Hematopoietic multipotent progenitor cell treated with erythropoietin and hydrocortisone succinate and interleukin-3 and kit ligand, for 15 days (in vitro differentiated cells): ENCODE data around the gene SNX10.
A peak's percentile ranks its signal among the peaks of the same experiment; 100 is the strongest.
"Not testable (repeated sequence)": the region's sequence is repeated elsewhere in the genome, so short reads cannot be mapped to it uniquely, and the experiment has no call there.

ENCODE experiments used
- DNase-seq: peaks from one replicate; pipeline ENCODE4 v3.0.0-alpha.2; 2015; ENCODE audit warnings: low spot score

SNX10 gene, protein sequence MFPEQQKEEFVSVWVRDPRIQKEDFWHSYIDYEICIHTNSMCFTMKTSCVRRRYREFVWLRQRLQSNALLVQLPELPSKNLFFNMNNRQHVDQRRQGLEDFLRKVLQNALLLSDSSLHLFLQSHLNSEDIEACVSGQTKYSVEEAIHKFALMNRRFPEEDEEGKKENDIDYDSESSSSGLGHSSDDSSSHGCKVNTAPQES

DNA sequence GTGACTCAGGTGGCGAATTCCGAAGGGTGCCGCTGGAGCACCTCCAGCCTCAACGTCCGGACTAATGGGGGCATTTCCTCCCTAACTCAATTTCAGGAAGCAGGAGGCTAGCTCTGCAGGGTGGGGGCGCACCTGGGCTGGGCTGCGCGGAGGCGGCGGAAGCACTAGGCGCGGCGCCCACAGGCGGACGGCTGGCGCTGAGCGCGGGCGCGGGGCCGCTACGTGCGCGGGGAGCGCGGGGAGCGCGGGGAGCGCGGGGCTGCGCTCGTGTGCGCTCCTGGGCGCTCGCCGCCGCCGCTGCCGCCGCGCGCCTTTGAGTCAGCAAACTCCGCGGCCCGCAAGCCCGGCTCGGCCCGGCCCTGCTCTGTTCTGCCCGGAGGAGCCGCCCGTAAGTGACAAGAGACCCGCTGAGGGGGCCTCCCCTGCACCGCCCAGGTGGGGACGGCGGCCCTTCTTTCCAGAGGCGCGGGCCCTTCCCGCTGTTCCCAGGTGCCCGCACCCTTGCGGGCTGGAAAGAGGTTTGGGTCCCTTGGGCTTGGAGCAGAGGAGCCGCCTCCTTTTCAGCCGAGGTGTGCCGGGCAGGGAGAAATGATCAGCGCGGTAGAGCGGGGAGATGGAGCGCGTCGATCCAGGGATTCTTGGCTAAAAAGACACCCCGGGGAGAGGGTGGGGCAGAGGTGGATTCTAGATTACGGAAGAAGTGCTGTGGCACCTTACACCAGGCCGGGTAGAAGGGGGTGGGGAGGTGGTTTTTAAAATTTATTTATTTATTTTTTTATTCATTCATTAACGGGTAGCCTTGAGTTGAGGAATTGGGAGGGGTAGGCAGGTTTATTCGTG lies at the start of gene SNX10:
Gene SNX10 (plus strand): TSS at position 164 of the 840 bp plus-strand sequence. CDS start 54,581 bp downstream, outside the sequence.
- DNase-seq = peak; percentile 24

- DNase-seq = no peak
Observed at GRCh38 chr7:26245150-26245549, 46.5 kb upstream of the SNX10 start.

DNA sequence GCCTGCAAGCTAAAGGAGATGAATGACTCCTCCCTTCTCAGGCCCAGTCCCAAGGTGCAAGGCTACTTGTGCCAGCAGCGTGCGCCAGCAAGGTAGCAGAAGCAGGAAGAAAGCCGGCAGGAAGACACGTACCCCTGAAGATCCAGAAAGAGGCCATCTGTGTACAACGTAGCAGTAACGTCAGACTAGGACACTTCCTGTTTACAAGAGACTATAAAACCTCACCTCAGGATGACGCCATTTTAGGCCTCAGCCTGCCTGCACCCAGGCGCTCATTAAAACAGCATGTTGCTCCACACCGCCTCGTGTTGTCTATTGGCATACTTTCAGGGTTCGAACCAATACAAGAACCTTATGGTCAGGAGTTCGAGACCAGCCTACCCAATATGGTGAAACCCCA lies 41.4 kb upstream of the SNX10 start:
- DNase-seq = no peak

DNA sequence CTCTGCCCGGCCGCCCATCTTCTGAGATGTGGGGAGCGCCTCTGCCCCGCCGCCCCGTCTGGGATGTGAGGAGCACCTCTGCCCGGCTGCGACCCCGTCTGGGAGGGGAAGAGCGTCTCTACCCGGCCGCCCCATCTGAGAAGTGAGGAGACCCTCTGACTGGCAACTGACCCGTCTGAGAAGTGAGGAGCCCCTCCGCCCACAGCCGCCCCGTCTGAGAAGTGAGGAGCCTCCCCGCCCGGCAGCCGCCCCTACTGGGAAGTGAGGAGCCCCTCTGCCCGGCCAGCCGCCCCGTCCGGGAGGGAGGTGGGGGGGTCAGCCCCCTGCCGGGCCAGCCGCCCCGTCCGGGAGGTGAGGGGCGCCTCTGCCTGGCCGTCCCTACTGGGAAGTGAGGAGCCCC lies 29.8 kb upstream of the SNX10 start:
- not testable (repeated sequence) for DNase-seq

GRCh38 chr7:26265065-26265464 lies 26.6 kb upstream of the SNX10 start:
- no peak for DNase-seq

- no peak for DNase-seq
Observed at GRCh38 chr7:26265499-26266075, 26.1 kb upstream of the SNX10 start.

DNA sequence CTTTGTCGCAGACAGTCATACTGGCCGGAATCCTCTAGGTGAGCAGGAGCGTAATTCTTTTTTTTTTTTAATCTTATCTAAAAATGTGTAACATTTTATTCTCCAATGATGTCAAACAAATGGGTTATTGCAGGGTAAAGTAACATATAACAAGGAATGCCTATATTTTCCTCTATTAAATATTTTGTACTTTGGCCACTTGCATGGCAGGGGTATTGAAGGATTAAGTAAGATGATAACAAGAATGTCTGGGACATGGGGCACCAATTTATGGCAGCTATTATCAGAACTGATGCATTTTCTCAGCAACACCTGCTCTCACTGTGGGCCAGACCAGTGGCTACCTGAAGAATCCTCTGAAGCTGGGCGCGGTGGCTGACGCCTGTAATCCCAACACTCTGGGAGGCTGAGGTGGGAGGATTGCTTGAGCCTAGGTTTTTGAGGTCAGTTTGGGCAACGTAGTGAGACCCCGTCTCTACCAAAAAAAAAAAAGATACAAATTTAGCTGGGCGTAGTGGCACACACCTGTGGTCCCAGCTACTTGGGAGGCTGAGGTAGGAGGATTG lies 24.0 kb upstream of the SNX10 start:
- no peak for DNase-seq

DNA sequence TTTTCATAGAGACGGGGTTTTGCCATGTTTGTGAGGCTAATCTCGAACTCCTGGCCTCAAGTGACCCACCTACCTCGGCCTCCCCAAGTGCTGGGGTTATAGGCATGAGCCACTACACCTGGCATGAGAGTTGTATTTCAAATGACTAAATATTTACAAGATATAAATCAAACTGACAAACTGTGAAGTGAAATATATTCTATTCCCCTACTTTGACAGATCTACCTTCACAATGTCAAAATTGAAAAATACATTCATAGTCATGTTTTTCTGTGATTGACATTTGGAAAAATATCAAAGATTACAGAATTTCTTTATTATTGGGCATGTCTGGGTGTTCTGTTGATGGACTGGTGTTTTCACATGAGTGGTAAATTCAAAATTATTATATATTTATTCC lies 16.4 kb upstream of the SNX10 start:
- no peak for DNase-seq

- no peak for DNase-seq
Observed at GRCh38 chr7:26278770-26279169, 12.9 kb upstream of the SNX10 start.

- DNase-seq = no peak
Observed at GRCh38 chr7:26279405-26279804, 12.3 kb upstream of the SNX10 start.

DNA sequence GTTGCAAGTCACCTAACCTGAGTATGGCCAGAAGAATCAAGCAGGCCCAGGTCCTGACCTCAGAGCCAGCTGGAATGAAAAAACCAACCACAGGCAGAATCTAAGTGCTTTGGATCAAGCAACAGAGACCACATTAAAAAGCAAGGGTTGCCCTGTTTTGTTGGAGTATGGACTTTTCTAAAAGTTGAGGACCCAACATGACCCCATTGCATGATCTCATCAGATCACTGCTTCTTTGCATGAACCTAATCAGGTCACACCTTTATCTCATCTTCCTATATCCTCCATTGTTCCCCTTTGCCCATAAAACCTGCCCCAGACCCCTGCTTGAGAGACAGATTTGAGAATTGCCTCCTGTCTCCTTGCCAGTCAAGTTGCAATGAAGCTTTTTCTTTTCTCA lies 11.6 kb upstream of the SNX10 start:
- DNase-seq = no peak

DNA sequence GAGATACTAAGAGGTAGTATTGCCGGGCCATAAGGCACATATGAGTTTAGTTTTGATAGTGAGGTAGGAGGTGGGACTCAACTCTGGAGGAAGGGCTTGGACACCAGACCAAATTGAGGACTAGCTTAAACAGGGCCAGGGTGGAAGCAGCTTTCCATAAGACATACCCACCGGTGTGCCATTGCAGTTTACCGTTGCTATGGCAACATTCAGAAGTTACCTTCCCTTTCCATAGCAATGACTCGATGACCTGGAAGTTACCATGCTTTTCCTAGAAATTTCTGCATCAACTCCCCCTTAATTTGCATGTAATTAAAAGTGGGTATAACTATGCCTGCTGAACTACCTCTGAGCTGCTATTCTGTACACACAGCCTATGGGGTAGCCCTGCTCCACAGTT lies 10.9 kb upstream of the SNX10 start:
- DNase-seq = no peak

- DNase-seq = no peak
Observed at GRCh38 chr7:26284477-26284876, 7.2 kb upstream of the SNX10 start.

DNA sequence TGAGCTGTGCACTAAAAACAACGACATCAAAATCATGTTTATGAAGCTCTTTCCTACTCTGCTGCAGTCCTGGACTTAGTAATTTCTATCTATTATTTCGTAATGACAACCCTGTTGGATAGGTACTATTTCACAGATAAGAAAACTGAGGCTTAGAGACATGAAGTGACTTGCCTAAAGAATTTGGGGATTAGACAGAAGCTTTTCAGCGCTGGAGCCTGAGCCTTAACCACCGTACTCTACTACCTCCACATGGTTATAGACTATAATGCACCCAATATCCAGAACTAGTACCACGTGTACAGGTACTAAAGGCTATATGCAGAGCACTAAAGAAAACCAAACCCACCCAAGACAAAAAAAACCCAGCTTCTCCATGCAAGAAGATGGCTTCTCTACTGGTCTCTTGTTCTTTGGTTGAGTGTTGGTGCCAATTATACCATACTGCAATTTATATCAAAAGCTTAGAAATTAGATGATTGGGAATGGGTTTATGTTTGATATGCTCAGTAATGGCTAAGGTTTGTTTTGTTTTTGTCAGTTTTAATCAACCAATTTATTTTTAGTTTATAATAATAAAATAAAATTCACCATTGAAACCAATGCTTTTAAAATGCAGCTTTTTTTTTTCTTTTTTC lies 6.5 kb upstream of the SNX10 start:
- peak; percentile 11 for DNase-seq

GRCh38 chr7:26286157-26286556 lies 5.5 kb upstream of the SNX10 start:
- DNase-seq = no peak

DNA sequence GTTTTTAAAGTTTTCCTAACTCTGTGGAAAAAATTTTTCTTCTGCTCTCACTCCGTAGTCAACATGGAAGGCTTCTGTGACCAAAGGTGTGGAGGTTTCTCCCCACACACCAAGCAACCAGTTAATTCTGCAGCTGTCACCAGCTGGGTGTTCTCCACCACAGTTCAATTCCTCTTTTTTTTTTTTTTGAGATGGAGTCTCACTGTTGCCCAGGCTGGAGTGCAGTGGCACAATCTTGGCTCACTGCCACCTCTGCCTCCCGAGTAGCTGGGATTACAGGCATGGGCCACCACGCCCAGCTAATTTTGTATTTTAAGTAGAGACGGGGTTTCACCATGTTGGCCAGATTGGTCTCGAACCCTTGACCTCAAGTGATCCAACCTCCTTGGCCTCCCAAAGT lies 3.5 kb upstream of the SNX10 start:
- DNase-seq = not testable (repeated sequence)

DNA sequence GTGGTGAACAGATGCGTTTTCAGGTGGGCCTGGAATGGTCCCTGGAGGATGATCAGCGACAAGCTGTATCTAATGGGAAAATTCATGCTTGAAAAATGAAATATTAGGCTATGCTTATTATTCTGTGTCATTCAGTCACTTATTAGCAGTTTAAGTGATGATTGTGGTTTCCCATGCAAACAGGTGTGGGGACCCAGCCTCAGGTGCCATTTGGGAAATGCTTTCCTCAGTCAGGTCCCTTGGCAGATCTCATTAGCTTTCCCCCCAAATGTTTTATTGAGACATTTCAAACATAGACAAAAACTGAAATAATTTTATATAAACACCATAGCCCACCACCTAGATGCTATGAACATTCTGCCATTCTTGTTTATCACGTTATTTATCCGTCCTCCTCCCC lies 411 bp upstream of the SNX10 start:
- no peak for DNase-seq

GRCh38 chr7:26292768-26293560 lies 1.3 kb downstream of the SNX10 start:
- DNase-seq = no peak

- DNase-seq = no peak
Observed at GRCh38 chr7:26293569-26294308, 2.1 kb downstream of the SNX10 start.

DNA sequence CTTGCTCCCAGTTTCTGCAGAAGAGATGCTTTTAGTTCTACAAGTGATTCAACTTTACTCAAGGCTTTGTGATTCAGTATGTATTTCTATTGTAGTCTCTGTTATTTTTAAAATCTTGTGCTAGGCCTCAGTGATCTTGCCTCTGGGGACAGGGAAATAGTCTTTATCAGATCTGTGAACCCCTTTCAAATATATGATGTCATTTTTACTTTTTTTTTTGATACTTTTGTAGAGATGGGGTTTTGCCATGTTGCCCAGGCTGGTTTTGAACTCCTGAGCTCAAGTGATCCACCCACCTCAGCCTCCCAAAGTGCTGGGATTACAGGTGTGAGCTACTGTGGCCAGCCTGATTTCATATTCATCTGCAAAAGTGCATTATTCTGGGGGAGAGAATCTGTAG lies 3.4 kb downstream of the SNX10 start:
- DNase-seq = no peak

DNA sequence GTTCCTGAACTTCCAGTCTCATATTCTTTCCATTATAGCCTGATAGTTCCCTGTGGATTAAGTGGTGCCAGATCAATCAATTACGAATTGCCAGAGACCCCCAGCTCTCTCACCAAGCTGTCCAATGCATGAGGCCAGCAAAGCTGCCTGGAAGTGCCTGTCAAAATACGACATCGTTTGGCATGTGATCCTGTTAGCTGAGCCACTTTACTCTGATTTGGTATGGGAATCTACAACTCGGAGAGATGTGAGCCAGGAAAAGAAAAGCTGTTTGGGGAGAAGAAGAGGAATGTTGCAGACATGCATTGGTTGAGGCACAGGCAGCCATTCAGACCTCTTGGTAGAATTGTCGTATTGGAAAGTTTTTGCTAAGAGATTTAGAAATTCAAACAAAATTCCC lies 3.9 kb downstream of the SNX10 start:
- DNase-seq = no peak
